GM23248 (cell line): ENCODE results near the gene SSH3.

Source experiments
- EZH2 ChIP-seq: fragments of 200-600 bp; sonication (generic); IDR thresholded peaks from 2 replicates; pipeline ENCODE4 v1.6.1; 2018; ENCODE audit warnings: antibody characterized with exemption, mild to moderate bottlenecking; ENCODE audit not compliant: insufficient read depth, poor library complexity, severe bottlenecking
- EZH2phosphoT487 ChIP-seq: fragments of 200-600 bp; sonication (generic); IDR thresholded peaks from 2 replicates; pipeline ENCODE4 v1.6.1; 2018; ENCODE audit warnings: antibody characterized with exemption, moderate library complexity, mild to moderate bottlenecking, low read depth; ENCODE audit not compliant: insufficient read depth

- TF ChIP-seq EZH2 (no peak), EZH2phosphoT487 (no peak)
Observed at GRCh38 chr11:67291481-67292381, 11.6 kb upstream of the SSH3 start.
